ENCODE measurements around the gene YPEL2. TPM values are rescaled to one million over a fixed set of nuclear protein-coding genes. Genes with fewer than 3 reads are reported as not detected.

The YPEL2 gene
- total RNA-seq, 1 experiment from 2014 or later, result 2.2 TPM

DNA sequence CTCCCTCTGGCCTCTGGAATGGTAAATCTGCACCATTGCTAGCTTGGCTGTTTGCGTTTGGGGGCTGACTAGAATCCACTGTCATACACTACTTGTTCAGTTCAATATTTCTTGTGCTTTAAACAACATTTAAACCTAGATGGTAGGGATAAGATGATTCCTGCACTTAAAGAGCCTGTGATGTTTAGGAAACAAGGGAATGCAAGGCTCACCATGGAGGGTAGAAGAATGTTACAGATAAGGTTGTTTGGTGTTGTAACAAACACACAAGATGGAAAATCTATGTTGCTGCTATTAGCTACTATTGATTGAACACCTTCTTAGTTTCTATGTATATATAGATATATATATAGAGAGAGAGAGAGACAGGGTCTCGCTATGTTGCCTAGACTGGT is 31.4 kb downstream of the YPEL2 start:
- ChIA-PET CTCF (interaction anchor here (1.5 kb wide), 1 partner anchor 33 kb away, joined by 4 read pairs; no protein-coding TSS in a partner anchor), POLR2A (interaction anchor here (0.7 kb wide), 1 partner anchor 25 kb away, joined by 4 read pairs; no protein-coding TSS in a partner anchor)
- no peak overlapping the region for H3K27ac Mint-ChIP-seq
- no peaks in the 10 kb centered on the region for H3K36me3 Mint-ChIP-seq
- no peak for ATAC-seq
- DNase-seq (ENCODE audit: low spot score), result no peak
- TF ChIP-seq, protein P1, sequence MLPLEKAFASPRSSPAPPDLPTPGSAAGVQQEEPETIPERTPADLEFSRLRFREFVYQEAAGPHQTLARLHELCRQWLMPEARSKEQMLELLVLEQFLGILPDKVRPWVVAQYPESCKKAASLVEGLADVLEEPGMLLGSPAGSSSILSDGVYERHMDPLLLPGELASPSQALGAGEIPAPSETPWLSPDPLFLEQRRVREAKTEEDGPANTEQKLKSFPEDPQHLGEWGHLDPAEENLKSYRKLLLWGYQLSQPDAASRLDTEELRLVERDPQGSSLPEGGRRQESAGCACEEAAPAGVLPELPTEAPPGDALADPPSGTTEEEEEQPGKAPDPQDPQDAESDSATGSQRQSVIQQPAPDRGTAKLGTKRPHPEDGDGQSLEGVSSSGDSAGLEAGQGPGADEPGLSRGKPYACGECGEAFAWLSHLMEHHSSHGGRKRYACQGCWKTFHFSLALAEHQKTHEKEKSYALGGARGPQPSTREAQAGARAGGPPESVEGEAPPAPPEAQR (CRISPR knock-in tag; IDR thresholded peaks at IDR 0.05), result no peak
- TF ChIP-seq, protein P2, sequence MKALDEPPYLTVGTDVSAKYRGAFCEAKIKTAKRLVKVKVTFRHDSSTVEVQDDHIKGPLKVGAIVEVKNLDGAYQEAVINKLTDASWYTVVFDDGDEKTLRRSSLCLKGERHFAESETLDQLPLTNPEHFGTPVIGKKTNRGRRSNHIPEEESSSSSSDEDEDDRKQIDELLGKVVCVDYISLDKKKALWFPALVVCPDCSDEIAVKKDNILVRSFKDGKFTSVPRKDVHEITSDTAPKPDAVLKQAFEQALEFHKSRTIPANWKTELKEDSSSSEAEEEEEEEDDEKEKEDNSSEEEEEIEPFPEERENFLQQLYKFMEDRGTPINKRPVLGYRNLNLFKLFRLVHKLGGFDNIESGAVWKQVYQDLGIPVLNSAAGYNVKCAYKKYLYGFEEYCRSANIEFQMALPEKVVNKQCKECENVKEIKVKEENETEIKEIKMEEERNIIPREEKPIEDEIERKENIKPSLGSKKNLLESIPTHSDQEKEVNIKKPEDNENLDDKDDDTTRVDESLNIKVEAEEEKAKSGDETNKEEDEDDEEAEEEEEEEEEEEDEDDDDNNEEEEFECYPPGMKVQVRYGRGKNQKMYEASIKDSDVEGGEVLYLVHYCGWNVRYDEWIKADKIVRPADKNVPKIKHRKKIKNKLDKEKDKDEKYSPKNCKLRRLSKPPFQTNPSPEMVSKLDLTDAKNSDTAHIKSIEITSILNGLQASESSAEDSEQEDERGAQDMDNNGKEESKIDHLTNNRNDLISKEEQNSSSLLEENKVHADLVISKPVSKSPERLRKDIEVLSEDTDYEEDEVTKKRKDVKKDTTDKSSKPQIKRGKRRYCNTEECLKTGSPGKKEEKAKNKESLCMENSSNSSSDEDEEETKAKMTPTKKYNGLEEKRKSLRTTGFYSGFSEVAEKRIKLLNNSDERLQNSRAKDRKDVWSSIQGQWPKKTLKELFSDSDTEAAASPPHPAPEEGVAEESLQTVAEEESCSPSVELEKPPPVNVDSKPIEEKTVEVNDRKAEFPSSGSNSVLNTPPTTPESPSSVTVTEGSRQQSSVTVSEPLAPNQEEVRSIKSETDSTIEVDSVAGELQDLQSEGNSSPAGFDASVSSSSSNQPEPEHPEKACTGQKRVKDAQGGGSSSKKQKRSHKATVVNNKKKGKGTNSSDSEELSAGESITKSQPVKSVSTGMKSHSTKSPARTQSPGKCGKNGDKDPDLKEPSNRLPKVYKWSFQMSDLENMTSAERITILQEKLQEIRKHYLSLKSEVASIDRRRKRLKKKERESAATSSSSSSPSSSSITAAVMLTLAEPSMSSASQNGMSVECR (CRISPR knock-in tag; IDR thresholded peaks at IDR 0.05; ENCODE audit: borderline replicate concordance), result no peak
- TF ChIP-seq, protein P3, sequence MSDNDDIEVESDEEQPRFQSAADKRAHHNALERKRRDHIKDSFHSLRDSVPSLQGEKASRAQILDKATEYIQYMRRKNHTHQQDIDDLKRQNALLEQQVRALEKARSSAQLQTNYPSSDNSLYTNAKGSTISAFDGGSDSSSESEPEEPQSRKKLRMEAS (CRISPR knock-in tag; IDR thresholded peaks at IDR 0.05), result no peak
- TF ChIP-seq NFE2L1 (CRISPR knock-in tag; IDR thresholded peaks at IDR 0.05) (no peak), GABPB1 (CRISPR knock-in tag; IDR thresholded peaks at IDR 0.05) (no peak), TEAD1 (CRISPR knock-in tag; IDR thresholded peaks at IDR 0.05) (no peak), MXD4 (CRISPR knock-in tag; IDR thresholded peaks at IDR 0.05; ENCODE audit: borderline replicate concordance) (no peak), CREM (CRISPR knock-in tag; IDR thresholded peaks at IDR 0.05) (no peak), ZNF423 (CRISPR knock-in tag; IDR thresholded peaks at IDR 0.05) (no peak), JUN (CRISPR knock-in tag; IDR thresholded peaks at IDR 0.05) (no peak), ZNF317 (CRISPR knock-in tag; IDR thresholded peaks at IDR 0.05; ENCODE audit: borderline replicate concordance, low read depth) (no peak)
- TF ChIP-seq, protein P4, sequence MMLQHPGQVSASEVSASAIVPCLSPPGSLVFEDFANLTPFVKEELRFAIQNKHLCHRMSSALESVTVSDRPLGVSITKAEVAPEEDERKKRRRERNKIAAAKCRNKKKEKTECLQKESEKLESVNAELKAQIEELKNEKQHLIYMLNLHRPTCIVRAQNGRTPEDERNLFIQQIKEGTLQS (CRISPR knock-in tag; conservative IDR thresholded peaks at IDR 0.05), result no peak
- TF ChIP-seq, protein P5, sequence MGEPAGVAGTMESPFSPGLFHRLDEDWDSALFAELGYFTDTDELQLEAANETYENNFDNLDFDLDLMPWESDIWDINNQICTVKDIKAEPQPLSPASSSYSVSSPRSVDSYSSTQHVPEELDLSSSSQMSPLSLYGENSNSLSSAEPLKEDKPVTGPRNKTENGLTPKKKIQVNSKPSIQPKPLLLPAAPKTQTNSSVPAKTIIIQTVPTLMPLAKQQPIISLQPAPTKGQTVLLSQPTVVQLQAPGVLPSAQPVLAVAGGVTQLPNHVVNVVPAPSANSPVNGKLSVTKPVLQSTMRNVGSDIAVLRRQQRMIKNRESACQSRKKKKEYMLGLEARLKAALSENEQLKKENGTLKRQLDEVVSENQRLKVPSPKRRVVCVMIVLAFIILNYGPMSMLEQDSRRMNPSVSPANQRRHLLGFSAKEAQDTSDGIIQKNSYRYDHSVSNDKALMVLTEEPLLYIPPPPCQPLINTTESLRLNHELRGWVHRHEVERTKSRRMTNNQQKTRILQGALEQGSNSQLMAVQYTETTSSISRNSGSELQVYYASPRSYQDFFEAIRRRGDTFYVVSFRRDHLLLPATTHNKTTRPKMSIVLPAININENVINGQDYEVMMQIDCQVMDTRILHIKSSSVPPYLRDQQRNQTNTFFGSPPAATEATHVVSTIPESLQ (CRISPR knock-in tag; IDR thresholded peaks at IDR 0.05), result no peak
- TF ChIP-seq, protein P6, sequence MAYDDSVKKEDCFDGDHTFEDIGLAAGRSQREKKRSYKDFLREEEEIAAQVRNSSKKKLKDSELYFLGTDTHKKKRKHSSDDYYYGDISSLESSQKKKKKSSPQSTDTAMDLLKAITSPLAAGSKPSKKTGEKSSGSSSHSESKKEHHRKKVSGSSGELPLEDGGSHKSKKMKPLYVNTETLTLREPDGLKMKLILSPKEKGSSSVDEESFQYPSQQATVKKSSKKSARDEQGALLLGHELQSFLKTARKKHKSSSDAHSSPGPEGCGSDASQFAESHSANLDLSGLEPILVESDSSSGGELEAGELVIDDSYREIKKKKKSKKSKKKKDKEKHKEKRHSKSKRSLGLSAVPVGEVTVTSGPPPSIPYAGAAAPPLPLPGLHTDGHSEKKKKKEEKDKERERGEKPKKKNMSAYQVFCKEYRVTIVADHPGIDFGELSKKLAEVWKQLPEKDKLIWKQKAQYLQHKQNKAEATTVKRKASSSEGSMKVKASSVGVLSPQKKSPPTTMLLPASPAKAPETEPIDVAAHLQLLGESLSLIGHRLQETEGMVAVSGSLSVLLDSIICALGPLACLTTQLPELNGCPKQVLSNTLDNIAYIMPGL (CRISPR knock-in tag; IDR thresholded peaks at IDR 0.05), result no peak
- TF ChIP-seq, protein P7, sequence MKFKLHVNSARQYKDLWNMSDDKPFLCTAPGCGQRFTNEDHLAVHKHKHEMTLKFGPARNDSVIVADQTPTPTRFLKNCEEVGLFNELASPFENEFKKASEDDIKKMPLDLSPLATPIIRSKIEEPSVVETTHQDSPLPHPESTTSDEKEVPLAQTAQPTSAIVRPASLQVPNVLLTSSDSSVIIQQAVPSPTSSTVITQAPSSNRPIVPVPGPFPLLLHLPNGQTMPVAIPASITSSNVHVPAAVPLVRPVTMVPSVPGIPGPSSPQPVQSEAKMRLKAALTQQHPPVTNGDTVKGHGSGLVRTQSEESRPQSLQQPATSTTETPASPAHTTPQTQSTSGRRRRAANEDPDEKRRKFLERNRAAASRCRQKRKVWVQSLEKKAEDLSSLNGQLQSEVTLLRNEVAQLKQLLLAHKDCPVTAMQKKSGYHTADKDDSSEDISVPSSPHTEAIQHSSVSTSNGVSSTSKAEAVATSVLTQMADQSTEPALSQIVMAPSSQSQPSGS (CRISPR knock-in tag; IDR thresholded peaks at IDR 0.05; ENCODE audit: borderline replicate concordance, low read depth), result no peak
- H3K9me3 Mint-ChIP-seq, result no peaks in the 10 kb centered on the region
- no peak overlapping the region for H3K4me3 Mint-ChIP-seq
- H3K4me1 Mint-ChIP-seq, result peaks cover 43% of the 10 kb centered on the region
- H3K27me3 Mint-ChIP-seq (ENCODE audit: low read depth), result no peaks in the 10 kb centered on the region

Measured in WTC11 (cell line).